Gastrocnemius medialis (tissue), 4 donors: ENCODE data around the gene STMN1.

Experiments
- POLR2A ChIP-seq, 2 donors: fragments of 450-650 bp; IDR thresholded peaks; one replicate each; pipeline ENCODE4 v1.6.1; 2017; ENCODE audit warnings: antibody characterized with exemption in 2 of 2, mild to moderate bottlenecking in 2 of 2, moderate library complexity in 2 of 2
- TF ChIP-seq, protein P1 (sequence below), 5 experiments: fragments of 450-650 bp in 3 of 5; fragments of 200-600 bp in 2 of 5; sonication (generic) in 2 of 5; IDR thresholded peaks in 4 of 5; conservative IDR thresholded peaks in 1 of 5; 1 replicate in 4 of 5; 2 replicates in 1 of 5; pipeline ENCODE4 v1.5.1; 2016 to 2019; ENCODE audit warnings: antibody characterized with exemption in 5 of 5, mild to moderate bottlenecking in 3 of 5, moderate library complexity in 3 of 5

DNA sequence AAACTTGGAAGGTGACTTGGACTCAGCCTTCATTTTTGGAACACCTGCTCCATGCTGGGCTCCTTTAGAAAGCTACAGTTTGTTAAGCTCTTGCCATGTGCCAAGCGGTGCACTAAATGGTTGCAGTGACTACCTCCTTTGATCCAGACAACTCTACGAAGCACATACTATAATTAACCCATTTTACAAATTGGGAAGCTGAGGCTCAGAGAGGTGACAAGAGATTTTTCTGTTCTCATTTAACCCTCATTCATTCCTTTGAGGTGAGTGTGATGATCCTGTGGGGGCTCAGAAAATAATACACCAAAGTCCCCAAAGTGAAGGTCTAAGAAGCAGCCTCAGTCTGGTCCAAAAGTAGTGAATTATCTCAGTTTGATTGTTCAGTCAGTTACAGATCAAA, 29.1 kb downstream of the STMN1 start:
- TF ChIP-seq, protein P1, sequence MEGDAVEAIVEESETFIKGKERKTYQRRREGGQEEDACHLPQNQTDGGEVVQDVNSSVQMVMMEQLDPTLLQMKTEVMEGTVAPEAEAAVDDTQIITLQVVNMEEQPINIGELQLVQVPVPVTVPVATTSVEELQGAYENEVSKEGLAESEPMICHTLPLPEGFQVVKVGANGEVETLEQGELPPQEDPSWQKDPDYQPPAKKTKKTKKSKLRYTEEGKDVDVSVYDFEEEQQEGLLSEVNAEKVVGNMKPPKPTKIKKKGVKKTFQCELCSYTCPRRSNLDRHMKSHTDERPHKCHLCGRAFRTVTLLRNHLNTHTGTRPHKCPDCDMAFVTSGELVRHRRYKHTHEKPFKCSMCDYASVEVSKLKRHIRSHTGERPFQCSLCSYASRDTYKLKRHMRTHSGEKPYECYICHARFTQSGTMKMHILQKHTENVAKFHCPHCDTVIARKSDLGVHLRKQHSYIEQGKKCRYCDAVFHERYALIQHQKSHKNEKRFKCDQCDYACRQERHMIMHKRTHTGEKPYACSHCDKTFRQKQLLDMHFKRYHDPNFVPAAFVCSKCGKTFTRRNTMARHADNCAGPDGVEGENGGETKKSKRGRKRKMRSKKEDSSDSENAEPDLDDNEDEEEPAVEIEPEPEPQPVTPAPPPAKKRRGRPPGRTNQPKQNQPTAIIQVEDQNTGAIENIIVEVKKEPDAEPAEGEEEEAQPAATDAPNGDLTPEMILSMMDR (IDR thresholded peaks at IDR 0.05 in 4 of 5, conservative IDR thresholded peaks at IDR 0.05 in 1 of 5) = no peak
- no peak for TF ChIP-seq POLR2A (IDR thresholded peaks at IDR 0.05)
